Tibial artery (tissue), 4 donors: ENCODE data around the gene S100A8.

Experiments
- DNase-seq, 2 donors: peaks; one replicate each; pipeline ENCODE4 v3.0.0-alpha.2; 2019
- H3K27ac ChIP-seq, 2 donors: fragments of 200-600 bp; sonication (generic) in 1 of 2; 1 replicate in 1 of 2; 2 replicates in 1 of 2; pipeline ENCODE4 v1.5.1; 2018 to 2019; ENCODE audit warnings: mild to moderate bottlenecking in 1 of 2
- H3K27me3 ChIP-seq, 2 donors: fragments of 200-600 bp; sonication (generic) in 1 of 2; one replicate each; pipeline versions ENCODE4 v1.5.1 to v1.6.0; 2016 to 2019
- H3K36me3 ChIP-seq, 3 donors: fragments of 200-600 bp; sonication (generic) in 2 of 3; one replicate each; pipeline ENCODE4 v1.5.1; 2016 to 2019; ENCODE audit warnings: mild to moderate bottlenecking in 2 of 3
- H3K4me1 ChIP-seq, 4 donors: fragments of 200-600 bp; sonication (generic) in 2 of 4; 1 replicate in 3 of 4; 2 replicates in 1 of 4; pipeline ENCODE4 v1.5.1; 2016 to 2019
- H3K4me3 ChIP-seq, 2 donors: fragments of 200-600 bp; sonication (generic) in 1 of 2; 1 replicate in 1 of 2; 2 replicates in 1 of 2; pipeline ENCODE4 v1.5.1; 2018 to 2019; ENCODE audit warnings: mild to moderate bottlenecking in 2 of 2
- H3K9me3 ChIP-seq, 3 donors: fragments of 200-600 bp; sonication (generic) in 1 of 3; one replicate each; pipeline ENCODE4 v1.5.1; 2016 to 2019
- intact Hi-C: fragments of 100-400 bp; cut with DNase I; formaldehyde crosslinking; loops from one replicate; pipeline ENCODE4 v1.15.0; 2023; ENCODE audit warnings: low total_unique reads
- TF ChIP-seq, protein P1 (sequence below), 2 experiments: fragments of 200-600 bp in 1 of 2; fragments of 450-650 bp in 1 of 2; IDR thresholded peaks; one replicate each; pipeline ENCODE4 v1.5.1; 2017 to 2019; ENCODE audit warnings: antibody characterized with exemption in 2 of 2, mild to moderate bottlenecking in 1 of 2, moderate library complexity in 1 of 2

The S100A8 gene

DNA sequence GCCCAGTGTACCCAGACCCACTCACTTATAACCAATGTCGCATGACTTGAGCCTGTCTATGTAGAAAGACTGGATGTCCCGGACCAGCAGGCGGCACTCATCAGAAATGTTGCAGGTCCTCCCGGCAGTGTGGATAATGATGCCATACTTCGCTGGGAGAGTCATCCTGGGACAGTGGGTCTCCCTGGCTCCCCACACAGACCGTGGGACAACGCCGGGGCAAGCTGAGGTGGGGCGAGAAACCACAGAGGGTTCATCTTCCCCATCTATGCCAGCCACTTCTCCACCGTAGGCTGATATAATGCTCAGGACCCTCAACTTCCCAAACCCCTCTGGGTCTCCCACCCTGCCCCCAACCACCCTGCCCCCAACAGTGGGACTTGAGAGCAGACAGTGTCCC lies 50.5 kb downstream of the S100A8 start:
- no peak overlapping the region for H3K27ac ChIP-seq
- intact Hi-C loops, result no loop called here
- no peak for DNase-seq
- no peaks in the 10 kb centered on the region for H3K36me3 ChIP-seq
- TF ChIP-seq, protein P1, sequence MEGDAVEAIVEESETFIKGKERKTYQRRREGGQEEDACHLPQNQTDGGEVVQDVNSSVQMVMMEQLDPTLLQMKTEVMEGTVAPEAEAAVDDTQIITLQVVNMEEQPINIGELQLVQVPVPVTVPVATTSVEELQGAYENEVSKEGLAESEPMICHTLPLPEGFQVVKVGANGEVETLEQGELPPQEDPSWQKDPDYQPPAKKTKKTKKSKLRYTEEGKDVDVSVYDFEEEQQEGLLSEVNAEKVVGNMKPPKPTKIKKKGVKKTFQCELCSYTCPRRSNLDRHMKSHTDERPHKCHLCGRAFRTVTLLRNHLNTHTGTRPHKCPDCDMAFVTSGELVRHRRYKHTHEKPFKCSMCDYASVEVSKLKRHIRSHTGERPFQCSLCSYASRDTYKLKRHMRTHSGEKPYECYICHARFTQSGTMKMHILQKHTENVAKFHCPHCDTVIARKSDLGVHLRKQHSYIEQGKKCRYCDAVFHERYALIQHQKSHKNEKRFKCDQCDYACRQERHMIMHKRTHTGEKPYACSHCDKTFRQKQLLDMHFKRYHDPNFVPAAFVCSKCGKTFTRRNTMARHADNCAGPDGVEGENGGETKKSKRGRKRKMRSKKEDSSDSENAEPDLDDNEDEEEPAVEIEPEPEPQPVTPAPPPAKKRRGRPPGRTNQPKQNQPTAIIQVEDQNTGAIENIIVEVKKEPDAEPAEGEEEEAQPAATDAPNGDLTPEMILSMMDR (IDR thresholded peaks at IDR 0.05), result no peak
- no peak overlapping the region for H3K4me3 ChIP-seq
- H3K4me1 ChIP-seq, result no peaks in the 10 kb centered on the region
- no peaks in the 10 kb centered on the region for H3K9me3 ChIP-seq
- peaks cover 0 to 25% of the 10 kb centered on the region in 2 donors for H3K27me3 ChIP-seq
